ENCODE results near the gene SLC5A3.

DNA sequence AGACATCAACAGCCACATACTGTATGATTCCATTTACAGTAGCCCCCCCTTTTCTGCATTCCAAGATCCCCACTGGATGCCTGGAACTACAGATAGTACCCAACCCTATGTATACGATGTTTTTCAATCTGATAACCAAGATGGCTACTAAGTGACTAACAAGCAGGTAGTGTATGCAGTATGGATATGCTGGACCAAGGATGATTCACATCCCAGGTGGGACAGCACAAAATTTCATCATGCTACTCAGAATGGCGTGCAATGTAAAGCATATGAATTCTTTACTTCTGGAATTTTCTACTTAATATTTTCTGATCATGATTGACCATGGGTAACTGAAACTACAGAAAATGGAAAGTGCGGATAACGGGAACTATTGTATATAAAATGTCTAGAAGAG is 30.0 kb upstream of the SLC5A3 start:
- TF ChIP-seq, protein P1, sequence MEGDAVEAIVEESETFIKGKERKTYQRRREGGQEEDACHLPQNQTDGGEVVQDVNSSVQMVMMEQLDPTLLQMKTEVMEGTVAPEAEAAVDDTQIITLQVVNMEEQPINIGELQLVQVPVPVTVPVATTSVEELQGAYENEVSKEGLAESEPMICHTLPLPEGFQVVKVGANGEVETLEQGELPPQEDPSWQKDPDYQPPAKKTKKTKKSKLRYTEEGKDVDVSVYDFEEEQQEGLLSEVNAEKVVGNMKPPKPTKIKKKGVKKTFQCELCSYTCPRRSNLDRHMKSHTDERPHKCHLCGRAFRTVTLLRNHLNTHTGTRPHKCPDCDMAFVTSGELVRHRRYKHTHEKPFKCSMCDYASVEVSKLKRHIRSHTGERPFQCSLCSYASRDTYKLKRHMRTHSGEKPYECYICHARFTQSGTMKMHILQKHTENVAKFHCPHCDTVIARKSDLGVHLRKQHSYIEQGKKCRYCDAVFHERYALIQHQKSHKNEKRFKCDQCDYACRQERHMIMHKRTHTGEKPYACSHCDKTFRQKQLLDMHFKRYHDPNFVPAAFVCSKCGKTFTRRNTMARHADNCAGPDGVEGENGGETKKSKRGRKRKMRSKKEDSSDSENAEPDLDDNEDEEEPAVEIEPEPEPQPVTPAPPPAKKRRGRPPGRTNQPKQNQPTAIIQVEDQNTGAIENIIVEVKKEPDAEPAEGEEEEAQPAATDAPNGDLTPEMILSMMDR (IDR thresholded peaks at IDR 0.05; ENCODE audit: insufficient read depth, low read length, poor library complexity, severe bottlenecking), result no peak
- no peak for TF ChIP-seq EZH2phosphoT487 (conservative IDR thresholded peaks at IDR 0.05; ENCODE audit: low read length)

All from SU-DHL-6 (cell line).